Dermis lymphatic vessel endothelial cell (primary cell): ENCODE results near the gene AKR1C8. TPM values are rescaled to one million over a fixed set of nuclear protein-coding genes. Genes with fewer than 3 reads are reported as not detected.

Source experiments
- total RNA-seq: library from RNA; depleted of rRNA; stranded (reverse); fragments of >200 nt; gene quantifications from 2 replicates; pipeline ENCODE4 v1.2.1, GENCODE V29; 2014

The AKR1C8 gene
- total RNA-seq: not detected in 2 replicates

DNA sequence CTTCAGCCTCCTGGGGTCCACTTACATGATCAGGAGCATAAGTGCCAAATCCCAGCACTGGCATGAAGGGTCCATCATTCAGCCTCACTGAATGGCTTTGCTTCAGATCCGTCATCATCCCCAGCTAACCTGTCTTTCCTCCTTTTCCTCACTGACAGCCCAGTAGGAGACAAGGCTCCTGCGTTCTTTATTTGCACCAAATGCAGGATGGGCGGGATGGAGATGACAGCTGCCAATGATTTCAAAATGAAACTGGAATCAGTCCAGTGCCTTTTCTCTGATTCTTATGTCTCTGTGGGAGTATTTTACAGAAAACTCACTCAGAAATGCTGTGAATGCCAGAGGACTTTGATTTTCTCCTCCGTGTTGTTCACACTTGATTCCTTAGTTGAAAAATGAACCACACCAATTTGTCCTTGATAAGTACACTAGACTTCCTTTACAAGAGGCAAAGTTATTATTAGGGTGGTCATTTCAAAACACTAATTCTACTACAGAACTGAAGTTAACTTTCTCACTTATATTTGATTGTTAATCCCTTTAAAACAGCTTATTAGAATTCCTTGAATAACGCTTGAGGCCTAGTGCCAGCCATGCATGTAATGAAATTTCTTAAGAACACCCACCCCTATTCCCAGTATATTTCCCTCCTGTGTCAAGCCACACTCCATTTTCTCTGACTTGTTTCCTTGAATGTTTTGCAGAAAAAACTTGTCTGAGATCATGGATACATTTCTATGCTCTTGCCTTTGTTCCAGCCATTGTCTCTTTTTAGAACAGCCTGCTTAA is at the start of gene AKR1C8:
AKR1C8 (minus strand) TSS at position 164 of the 789 bp plus-strand sequence; CDS start at position 118, 46 bp downstream.

DNA sequence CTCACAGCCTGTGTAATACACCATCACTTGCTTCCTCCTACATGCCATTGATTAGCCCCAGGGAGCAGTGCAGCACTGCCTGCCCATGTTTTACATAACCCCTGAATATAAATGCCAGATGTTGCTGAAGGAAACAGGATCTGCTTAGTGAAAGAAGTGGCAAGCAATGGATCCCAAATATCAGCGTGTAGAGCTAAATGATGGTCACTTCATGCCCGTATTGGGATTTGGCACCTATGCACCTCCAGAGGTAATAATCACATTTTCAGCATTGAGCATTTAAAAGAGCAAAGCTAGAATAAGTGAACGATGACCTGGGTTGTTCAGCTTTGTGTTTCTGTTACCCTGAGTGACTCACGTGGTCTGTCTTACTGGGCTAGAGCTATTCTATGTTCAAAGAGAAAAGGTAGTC is 11.8 kb upstream of the AKR1C8 start, which contains the start of gene AKR1C4:
AKR1C4 (plus strand) TSS at position 136 of the 412 bp plus-strand sequence; CDS start at position 167, 31 bp downstream.

Other genes with a start within 250 kb of the AKR1C8 start
- gene AKR1C1, start 221.7 kb downstream of the AKR1C8 start, total RNA-seq: 51.5 and 55.6 TPM in 2 replicates
- 65.3 and 146 TPM in 2 replicates for gene AKR1C2, start 181.3 kb downstream of the AKR1C8 start, total RNA-seq
- 305 and 438 TPM in 2 replicates for gene AKR1C3, start 90.7 kb downstream of the AKR1C8 start, total RNA-seq
- gene AKR1C4, start 11.7 kb upstream of the AKR1C8 start, total RNA-seq: 0.09 TPM in 1 of 2 replicates, not detected in the other
- gene UCN3, start 179.8 kb upstream of the AKR1C8 start, total RNA-seq: not detected in 2 replicates
- not detected in 2 replicates for gene TUBAL3, start 219.7 kb upstream of the AKR1C8 start, total RNA-seq
- 10.9 and 32.3 TPM in 2 replicates for gene NET1, start 227.4 kb upstream of the AKR1C8 start, total RNA-seq